Activated CD4-positive, alpha-beta T cell treated with anti-CD3 and anti-CD28 coated beads, Interleukin-2, amount 50 U/mL, for 24 hours (primary cell): ENCODE results near the gene CEP85L.

Experiments used
- DNase-seq, 2 donors: peaks; one replicate each; pipeline ENCODE4 v3.0.0-alpha.2; 2020; ENCODE audit warnings: low read depth in 1 of 2, low spot score in 1 of 2

CEP85L gene

GRCh38 chr6:118661831-118662230, 10.4 kb upstream of the CEP85L start:
- DNase-seq: no peak

DNA sequence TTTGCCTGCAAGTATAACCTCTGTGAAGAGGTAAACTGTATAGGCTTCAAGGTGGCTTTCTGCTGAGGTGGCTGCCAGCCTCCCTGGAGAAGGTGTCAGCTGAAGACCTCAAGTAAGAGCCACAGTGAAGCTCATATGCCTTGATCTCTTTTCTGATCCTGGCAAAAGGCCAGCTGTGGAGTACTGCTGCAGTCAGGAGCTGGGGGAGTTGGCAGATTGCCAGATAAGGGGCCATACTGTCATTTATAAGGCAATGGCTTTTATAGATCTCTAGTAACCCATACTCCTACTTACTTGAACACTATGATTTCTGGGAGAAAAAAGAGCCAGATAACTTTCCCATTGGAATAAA, 8.8 kb upstream of the CEP85L start:
- peak in 1 of 2 donors; percentile 52 for DNase-seq

- DNase-seq: peak in 1 of 2 donors; percentile 17
Measured at GRCh38 chr6:118659513-118660217, 8.3 kb upstream of the CEP85L start.

DNA sequence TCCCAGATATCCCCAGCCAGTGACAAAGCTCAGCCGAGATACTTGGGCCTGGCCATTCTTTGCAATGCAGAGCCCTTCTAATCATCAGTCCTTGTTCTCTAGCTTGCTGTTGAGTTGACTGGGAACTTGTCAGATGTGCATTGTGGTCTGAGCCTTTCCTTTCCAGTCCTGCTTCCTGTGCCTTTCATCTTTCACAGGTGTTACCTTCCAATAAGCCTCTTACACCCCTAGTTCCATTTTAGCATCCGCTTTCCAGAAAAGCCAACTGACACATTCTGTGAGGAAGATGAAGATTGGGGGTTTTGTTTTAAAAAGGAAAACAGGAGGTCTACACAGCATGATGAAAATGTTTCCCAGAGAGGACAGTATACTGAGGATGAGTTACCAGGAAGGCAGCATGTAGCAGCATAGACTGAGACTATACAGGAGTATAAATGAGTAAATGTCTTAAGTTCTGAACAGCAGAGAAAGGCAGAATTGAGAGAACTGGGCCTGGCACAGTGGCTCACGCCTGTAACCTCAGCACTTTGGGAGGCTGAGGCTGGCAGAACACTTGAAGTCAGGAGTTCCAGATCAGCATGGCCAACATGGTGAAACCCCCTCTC, 5.6 kb upstream of the CEP85L start:
- peak in 1 of 2 donors; percentile 27 for DNase-seq

DNA sequence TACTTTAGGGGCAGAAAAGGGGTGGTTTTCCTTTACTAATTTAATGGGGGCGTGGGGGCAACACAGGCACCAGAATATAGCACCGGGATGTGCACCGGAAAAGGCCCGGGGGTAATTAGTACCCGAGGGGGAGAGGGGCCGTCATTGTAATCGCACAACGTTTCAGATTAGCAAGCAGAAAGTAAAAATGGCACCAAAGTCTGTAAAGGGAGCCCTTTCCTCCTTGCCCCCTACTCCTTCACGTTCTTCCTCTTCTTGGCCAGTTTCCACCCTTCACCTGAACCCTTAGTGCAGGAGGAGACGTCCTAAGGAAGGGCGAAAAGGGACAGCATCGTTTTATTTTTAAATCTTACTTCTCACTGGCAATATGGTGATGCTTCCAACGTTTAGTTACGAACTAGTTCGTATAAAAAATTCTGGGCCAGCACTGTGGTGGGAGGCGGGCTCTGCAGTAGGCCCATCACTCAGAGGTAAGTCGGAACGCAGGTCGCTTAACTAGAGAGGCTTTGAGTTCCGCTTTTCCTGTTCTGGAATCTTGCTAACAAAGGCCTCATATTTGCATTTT, 742 bp upstream of the CEP85L start:
- no peak for DNase-seq

GRCh38 chr6:118650582-118651281, 659 bp downstream of the CEP85L start:
- no peak for DNase-seq

DNA sequence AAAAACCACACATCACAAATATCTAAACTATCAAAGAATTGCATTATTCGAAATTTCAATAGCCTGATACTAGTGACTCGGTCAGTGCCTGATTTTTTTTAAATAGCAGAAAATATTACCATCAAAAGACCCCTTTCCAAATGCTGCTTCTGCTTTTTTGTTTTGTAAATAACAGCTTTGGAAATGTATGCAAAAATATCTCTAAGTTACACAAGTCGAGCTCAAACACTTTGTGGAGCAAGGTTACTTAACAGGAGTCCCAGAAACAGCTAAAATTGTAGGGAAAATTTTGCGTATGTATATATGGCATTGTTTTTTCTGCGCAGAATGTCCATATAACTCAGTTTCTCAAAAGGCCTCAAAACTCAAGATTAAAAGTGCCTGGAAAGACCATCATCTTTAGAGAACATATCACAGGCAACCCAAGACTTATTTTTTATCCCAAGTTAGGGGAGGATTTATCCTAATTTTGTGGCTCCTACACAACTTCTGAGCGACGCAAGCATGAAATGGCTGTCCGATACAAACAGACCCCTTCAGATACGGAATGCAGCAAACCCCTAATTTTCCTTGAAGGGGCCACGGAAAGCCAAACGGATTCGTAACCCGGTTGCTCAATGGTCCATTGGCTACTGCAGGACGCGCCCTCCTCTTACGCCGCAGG, 1.3 kb downstream of the CEP85L start:
- DNase-seq: no peak

- no peak for DNase-seq
Measured at GRCh38 chr6:118648866-118649554, 2.4 kb downstream of the CEP85L start.

DNA sequence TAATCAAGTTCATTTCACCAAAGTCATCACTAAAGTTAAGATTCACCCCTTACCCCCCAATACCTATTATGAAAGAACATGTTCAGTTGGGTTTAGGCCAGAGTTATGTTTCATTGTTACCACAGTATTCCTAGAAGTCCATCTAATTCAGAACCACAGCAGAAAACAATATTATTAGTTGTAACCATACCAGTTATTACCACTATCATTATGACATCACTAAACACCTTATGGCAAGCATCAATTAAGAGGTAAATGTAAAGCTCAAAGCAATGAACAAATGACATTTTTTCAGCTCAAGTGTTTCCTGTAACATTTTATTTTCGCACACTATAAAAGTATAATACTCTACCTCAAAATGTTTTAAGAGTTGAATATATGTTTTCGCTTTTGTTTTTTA, 4.4 kb downstream of the CEP85L start:
- no peak for DNase-seq

GRCh38 chr6:118645395-118645794, 6.0 kb downstream of the CEP85L start:
- DNase-seq: no peak

- no peak for DNase-seq
Measured at GRCh38 chr6:118644007-118644406, 7.4 kb downstream of the CEP85L start.

- DNase-seq: no peak
Measured at GRCh38 chr6:118641042-118641441, 10.3 kb downstream of the CEP85L start.

GRCh38 chr6:118639054-118639964, 12.1 kb downstream of the CEP85L start:
- DNase-seq: no peak

- DNase-seq: no peak
Measured at GRCh38 chr6:118638288-118638687, 13.1 kb downstream of the CEP85L start.

- no peak for DNase-seq
Measured at GRCh38 chr6:118635909-118636735, 15.3 kb downstream of the CEP85L start.

DNA sequence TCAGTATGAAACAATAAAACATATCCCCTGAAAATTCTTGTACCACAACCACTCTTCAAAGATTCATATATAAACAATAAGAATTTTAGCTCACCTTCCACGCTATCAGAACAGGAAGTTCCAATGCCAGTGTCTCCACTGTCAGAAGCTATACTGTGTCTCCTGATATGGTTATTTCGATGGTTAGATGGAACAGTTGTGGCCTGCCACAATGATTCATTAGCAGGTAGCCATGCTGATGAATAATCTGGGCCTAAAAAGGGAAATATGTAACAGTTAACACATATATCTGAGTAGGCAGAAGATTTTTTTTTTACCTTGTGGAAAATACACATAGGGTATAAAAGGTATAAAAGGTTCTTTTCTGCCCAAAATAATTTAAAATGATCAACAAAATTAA, 19.0 kb downstream of the CEP85L start:
- no peak for DNase-seq

- no peak for DNase-seq
Measured at GRCh38 chr6:118630923-118631322, 20.5 kb downstream of the CEP85L start.

DNA sequence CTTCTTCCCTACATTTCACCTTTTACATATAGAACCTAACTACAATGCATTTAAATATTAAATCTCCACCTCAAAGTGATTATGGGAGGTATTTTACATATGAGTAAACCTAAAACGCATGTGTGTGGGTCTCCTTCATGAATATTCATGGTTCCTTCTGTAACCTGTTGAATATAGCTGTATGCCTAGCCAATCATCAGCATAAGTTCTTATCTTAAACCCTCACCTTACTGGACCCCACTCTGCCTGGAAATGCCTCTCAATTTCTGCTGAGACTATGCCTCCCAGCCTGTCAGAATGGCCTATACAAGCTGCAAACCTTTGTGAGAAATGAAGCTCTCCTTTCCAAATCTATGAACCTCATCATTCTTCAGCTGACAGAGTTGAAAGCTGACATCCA, 21.3 kb downstream of the CEP85L start:
- DNase-seq: no peak

- no peak for DNase-seq
Measured at GRCh38 chr6:118627724-118628123, 23.7 kb downstream of the CEP85L start.
